GM18508 (cell line): ENCODE data around the gene CHRNG.

ENCODE experiments used
- ATAC-seq: cut with Tn5 transposase; IDR thresholded peaks from one replicate; pipeline ENCODE4 v1.9.1; 2021; ENCODE audit warnings: moderate number of reproducible peaks; ENCODE audit not compliant: insufficient read depth, unreplicated experiment

The CHRNG gene

GRCh38 chr2:232539298-232540231 is at the start of gene CHRNG:
CHRNG (plus strand) TSS chr2:232539692; CDS start chr2:232539748, 56 bp downstream.
- no peak for ATAC-seq

- no peak for ATAC-seq
These were observed 49.0 kb upstream of the CHRNG start for GRCh38 chr2:232490221-232491138.

GRCh38 chr2:232491139-232491780 is 48.2 kb upstream of the CHRNG start:
- ATAC-seq: no peak

- no peak for ATAC-seq
These were observed 47.1 kb upstream of the CHRNG start for GRCh38 chr2:232492236-232492848.

- no peak for ATAC-seq
These were observed 46.4 kb upstream of the CHRNG start for GRCh38 chr2:232492963-232493700.

GRCh38 chr2:232493701-232494474 is 45.6 kb upstream of the CHRNG start:
- no peak for ATAC-seq

GRCh38 chr2:232494542-232494941 is 45.0 kb upstream of the CHRNG start:
- ATAC-seq: no peak

GRCh38 chr2:232495292-232495691 is 44.2 kb upstream of the CHRNG start:
- no peak for ATAC-seq

- ATAC-seq: no peak
These were observed 42.8 kb upstream of the CHRNG start for GRCh38 chr2:232496501-232497270.

GRCh38 chr2:232497348-232497747 is 42.1 kb upstream of the CHRNG start:
- no peak for ATAC-seq

GRCh38 chr2:232498452-232498851 is 41.0 kb upstream of the CHRNG start:
- no peak for ATAC-seq

GRCh38 chr2:232501331-232501771 is 38.1 kb upstream of the CHRNG start:
- no peak for ATAC-seq

- ATAC-seq: no peak
These were observed 37.6 kb upstream of the CHRNG start for GRCh38 chr2:232501794-232502390.

- no peak for ATAC-seq
These were observed 37.0 kb upstream of the CHRNG start for GRCh38 chr2:232502511-232502910.

- no peak for ATAC-seq
These were observed 36.3 kb upstream of the CHRNG start for GRCh38 chr2:232502911-232503808.

GRCh38 chr2:232503809-232504323 is 35.6 kb upstream of the CHRNG start:
- ATAC-seq: no peak
